HCT116 (cell line): ENCODE data around the gene SULT6B1. TPM values are rescaled to one million over a fixed set of nuclear protein-coding genes. Genes with fewer than 3 reads are reported as not detected.
A peak's percentile ranks its signal among the peaks of the same experiment; 100 is the strongest.

Experiments
- ATAC-seq: fragments of 200-7000 bp; cut with Tn5 transposase; 2 replicates; pipeline ENCODE4 v1.9.1; 2020; ENCODE audit warnings: mild to moderate bottlenecking, moderate library complexity
- BruUV-seq: library from RNA; stranded (reverse); fragments of 400-500 nt; replicated peaks from 2 replicates; lab custom pipeline; 2021; lab: Mats Ljungman, UMichigan
- CTCF ChIA-PET: fragments of 300-600 bp; sonication (Branson Sonifier 250); formaldehyde crosslinking; loops from one replicate; lab custom pipeline; 2021; ENCODE audit warnings: antibody characterized with exemption; lab: Charles Lee
- POLR2A ChIA-PET: fragments of 300-600, 350-600 bp; sonication (Branson Sonifier 250); formaldehyde crosslinking; loops from one replicate; lab custom pipeline; 2021; ENCODE audit warnings: antibody characterized with exemption; lab: Charles Lee
- RAD21 ChIA-PET, 2 experiments: fragments of 300-600 bp; sonication (Branson Sonifier 250); formaldehyde crosslinking; loops; one replicate each; lab custom pipeline; 2023; ENCODE audit warnings: low total read pairs in 2 of 2; ENCODE audit not compliant: uncharacterized antibody in 2 of 2, unreplicated experiment in 2 of 2, low non-redundant PET in 1 of 2; lab: Charles Lee
- DNase-seq: peaks from one replicate; pipeline ENCODE4 v3.0.0-alpha.2; 2010; ENCODE audit warnings: low read depth, low spot score
- H2AFZ ChIP-seq: fragments of 200-600 bp; shearing (Covaris generic), sonication (generic); 2 replicates; pipeline ENCODE4 v1.6.1; 2017; ENCODE audit warnings: low read depth, mixed run types, mixed read lengths, antibody characterized with exemption, low read length; ENCODE audit not compliant: poor library complexity, severe bottlenecking
- H3K27ac ChIP-seq: 2 replicates; pipeline ENCODE4 v1.5.1; 2012; ENCODE audit warnings: low read depth, low read length
- H3K27me3 ChIP-seq: fragments of 200-600 bp; sonication (generic); 2 replicates; pipeline ENCODE4 v1.6.1; 2016; ENCODE audit warnings: mixed run types, low read length, mixed read lengths; ENCODE audit not compliant: insufficient read depth
- H3K36me3 ChIP-seq, 2 experiments: fragments of 200-500 bp in 1 of 2; fragments of 200-600 bp in 1 of 2; sonication (Bioruptor generic) in 1 of 2; sonication (generic) in 1 of 2; 2 replicates each; pipeline versions ENCODE4 v1.5.1 to v1.6.1; 2014 to 2016; ENCODE audit warnings: low read length in 2 of 2, inconsistent platforms in 1 of 2, mixed read lengths in 1 of 2, mixed run types in 1 of 2; ENCODE audit not compliant: insufficient read depth in 2 of 2, control insufficient read depth in 1 of 2
- H3K4me1 ChIP-seq, 2 experiments: fragments of 200-600 bp in 1 of 2; sonication (generic) in 1 of 2; 2 replicates each; pipeline versions ENCODE4 v1.5.1 to v1.6.1; 2012 to 2017; ENCODE audit warnings: low read length in 2 of 2, inconsistent platforms in 1 of 2, mild to moderate bottlenecking in 1 of 2, mixed read lengths in 1 of 2, mixed run types in 1 of 2, moderate library complexity in 1 of 2; ENCODE audit not compliant: insufficient read depth in 2 of 2, control insufficient read depth in 1 of 2
- H3K4me2 ChIP-seq: fragments of 200-600 bp; sonication (generic); 2 replicates; pipeline ENCODE4 v1.6.1; 2017; ENCODE audit warnings: mixed run types, low read length, mixed read lengths
- H3K4me3 ChIP-seq, 2 experiments: fragments of 200-600 bp in 1 of 2; sonication (generic) in 1 of 2; replicated peaks in 1 of 2; 2 replicates each; pipeline ENCODE4 v1.5.1; 2011 to 2016; ENCODE audit warnings: low read length in 2 of 2, control low read depth in 1 of 2, low read depth in 1 of 2, mild to moderate bottlenecking in 1 of 2, mixed read lengths in 1 of 2, mixed run types in 1 of 2
- H3K79me2 ChIP-seq: fragments of 200-600 bp; sonication (generic); 2 replicates; pipeline ENCODE4 v1.6.1; 2017; ENCODE audit warnings: mild to moderate bottlenecking, mixed run types, low read length, moderate library complexity, mixed read lengths; ENCODE audit not compliant: insufficient read depth
- H3K9ac ChIP-seq: fragments of 200-600 bp; sonication (generic); 2 replicates; pipeline ENCODE4 v1.6.1; 2016; ENCODE audit warnings: low read length, mixed read lengths
- H3K9me2 ChIP-seq: fragments of 200-600 bp; sonication (generic), shearing (Covaris generic); 2 replicates; pipeline ENCODE4 v1.6.1; 2017; ENCODE audit warnings: mixed run types, mild to moderate bottlenecking, moderate library complexity; ENCODE audit not compliant: insufficient read depth
- H3K9me3 ChIP-seq, 2 experiments: fragments of 200-500 bp in 1 of 2; fragments of 200-600 bp in 1 of 2; sonication (Bioruptor generic) in 1 of 2; sonication (generic) in 1 of 2; 2 replicates each; pipeline ENCODE4 v1.6.1; 2014 to 2017; ENCODE audit warnings: low read length in 2 of 2, mixed read lengths in 2 of 2, inconsistent platforms in 1 of 2, low read depth in 1 of 2, mild to moderate bottlenecking in 1 of 2, mixed run types in 1 of 2, moderate library complexity in 1 of 2; ENCODE audit not compliant: control insufficient read depth in 1 of 2, insufficient read depth in 1 of 2
- H4K20me1 ChIP-seq: fragments of 200-600 bp; sonication (generic), shearing (Covaris generic); 2 replicates; pipeline ENCODE4 v1.6.1; 2017; ENCODE audit warnings: mixed run types, mild to moderate bottlenecking, moderate library complexity; ENCODE audit not compliant: insufficient read depth
- CBX3 ChIP-seq: IDR thresholded peaks from 2 replicates; pipeline ENCODE4 v1.6.1; 2012; ENCODE audit warnings: low read depth
- CEBPB ChIP-seq: IDR thresholded peaks from 2 replicates; pipeline ENCODE4 v1.6.1; 2012; ENCODE audit warnings: low read depth
- EZH2 ChIP-seq: fragments of 200-600 bp; sonication (generic); IDR thresholded peaks from 2 replicates; pipeline ENCODE4 v1.6.1; 2017; ENCODE audit warnings: antibody characterized with exemption, mixed run types
- JUND ChIP-seq: IDR thresholded peaks from 2 replicates; pipeline ENCODE4 v1.6.1; 2012
- POLR2AphosphoS5 ChIP-seq: IDR thresholded peaks from 2 replicates; pipeline ENCODE4 v1.6.1; 2011; ENCODE audit warnings: mild to moderate bottlenecking, low read depth, low read length, moderate library complexity
- RAD21 ChIP-seq: IDR thresholded peaks from 2 replicates; pipeline ENCODE4 v1.6.1; 2012; ENCODE audit warnings: low read depth, mild to moderate bottlenecking
- SIN3A ChIP-seq: IDR thresholded peaks from 2 replicates; pipeline ENCODE4 v1.6.1; 2012; ENCODE audit warnings: low read depth
- ZFX ChIP-seq: fragments of 450-650 bp; IDR thresholded peaks from 2 replicates; pipeline ENCODE4 v1.6.1; 2017
- ZNF274 ChIP-seq: fragments of 200-500 bp; sonication (Bioruptor generic); IDR thresholded peaks from 2 replicates; pipeline ENCODE4 v1.6.1; 2014; ENCODE audit warnings: mild to moderate bottlenecking, low read depth, low read length, inconsistent platforms
- intact Hi-C: fragments of 100-400 bp; cut with micrococcal nuclease; formaldehyde crosslinking; loops from 2 replicates; pipeline ENCODE4 v1.10.0; 2022
- total RNA-seq: library from RNA; stranded (reverse); gene quantifications from one replicate; pipeline ENCODE4 v1.2.1, GENCODE V29; 2021; ENCODE audit not compliant: unreplicated experiment
- TF ChIP-seq, protein P1 (sequence below): IDR thresholded peaks from 2 replicates; pipeline ENCODE4 v1.6.1; 2012
- TF ChIP-seq, protein P2 (sequence below): IDR thresholded peaks from 2 replicates; pipeline ENCODE4 v1.6.1; 2012
- TF ChIP-seq, protein P3 (sequence below), 3 experiments: fragments of 200-600 bp in 1 of 3; sonication (generic) in 1 of 3; IDR thresholded peaks in 2 of 3; conservative IDR thresholded peaks in 1 of 3; 2 replicates each; pipeline ENCODE4 v1.5.1; 2012 to 2017; ENCODE audit warnings: low read depth in 2 of 3, low read length in 2 of 3, antibody characterized with exemption in 1 of 3, borderline replicate concordance in 1 of 3, control low read depth in 1 of 3, mild to moderate bottlenecking in 1 of 3, mixed read lengths in 1 of 3, mixed run types in 1 of 3, moderate library complexity in 1 of 3; ENCODE audit not compliant: insufficient read depth in 1 of 3
- TF ChIP-seq, protein P4 (sequence below): IDR thresholded peaks from 2 replicates; pipeline ENCODE4 v1.6.1; 2011; ENCODE audit warnings: mild to moderate bottlenecking, low read length, moderate library complexity; ENCODE audit not compliant: insufficient replicate concordance; ENCODE audit errors: extremely low read depth

Gene SULT6B1
- total RNA-seq, 1 experiment from 2014 or later: not detected

DNA sequence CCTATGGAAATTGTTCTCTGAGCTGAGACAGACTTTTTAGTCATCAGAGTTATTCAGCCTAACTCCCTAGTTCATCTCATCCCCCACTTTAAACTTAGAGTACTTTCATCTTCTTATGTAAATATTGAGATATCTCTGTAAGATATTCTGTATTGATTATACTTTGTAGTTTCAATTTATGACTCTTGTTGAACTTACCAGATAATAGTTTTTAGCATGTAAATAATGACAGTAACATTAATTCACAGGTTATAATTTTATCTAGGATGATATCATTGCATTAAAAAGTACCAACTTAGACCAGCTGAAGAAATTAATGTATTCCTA lies 16.9 kb downstream of the SULT6B1 start:
- no peak overlapping the region for H3K4me3 ChIP-seq
- no peaks in the 10 kb centered on the region for H4K20me1 ChIP-seq
- H2AFZ ChIP-seq: no peak overlapping the region
- no peaks in the 10 kb centered on the region for H3K9me3 ChIP-seq
- CTCF ChIA-PET: interaction anchor here (0.5 kb wide), 1 partner anchor 133 kb away, joined by 3 read pairs; no protein-coding TSS in a partner anchor
- POLR2A ChIA-PET: no interaction called here
- ATAC-seq (no peak), DNase-seq (no peak)
- no peaks in the 10 kb centered on the region for H3K9me2 ChIP-seq
- H3K79me2 ChIP-seq: no peaks in the 10 kb centered on the region
- TF ChIP-seq ZNF274 (no peak), EZH2 (no peak), JUND (no peak), ZFX (no peak)
- TF ChIP-seq, protein P1, sequence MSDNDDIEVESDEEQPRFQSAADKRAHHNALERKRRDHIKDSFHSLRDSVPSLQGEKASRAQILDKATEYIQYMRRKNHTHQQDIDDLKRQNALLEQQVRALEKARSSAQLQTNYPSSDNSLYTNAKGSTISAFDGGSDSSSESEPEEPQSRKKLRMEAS: no peak
- TF ChIP-seq, protein P2, sequence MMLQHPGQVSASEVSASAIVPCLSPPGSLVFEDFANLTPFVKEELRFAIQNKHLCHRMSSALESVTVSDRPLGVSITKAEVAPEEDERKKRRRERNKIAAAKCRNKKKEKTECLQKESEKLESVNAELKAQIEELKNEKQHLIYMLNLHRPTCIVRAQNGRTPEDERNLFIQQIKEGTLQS: no peak
- intact Hi-C loops: no loop called here
- peaks cover 0 to 7% of the 10 kb centered on the region in 2 experiments; a peak in 3 of 4 replicates for H3K4me1 ChIP-seq
- H3K9ac ChIP-seq: no peak overlapping the region
- no peak overlapping the region for H3K27ac ChIP-seq
- H3K27me3 ChIP-seq: no peaks in the 10 kb centered on the region
- BruUV-seq: no TSS peak
- H3K36me3 ChIP-seq: no peaks in the 10 kb centered on the region
- RAD21 ChIA-PET: no interaction called here
- H3K4me2 ChIP-seq: no peak overlapping the region

DNA sequence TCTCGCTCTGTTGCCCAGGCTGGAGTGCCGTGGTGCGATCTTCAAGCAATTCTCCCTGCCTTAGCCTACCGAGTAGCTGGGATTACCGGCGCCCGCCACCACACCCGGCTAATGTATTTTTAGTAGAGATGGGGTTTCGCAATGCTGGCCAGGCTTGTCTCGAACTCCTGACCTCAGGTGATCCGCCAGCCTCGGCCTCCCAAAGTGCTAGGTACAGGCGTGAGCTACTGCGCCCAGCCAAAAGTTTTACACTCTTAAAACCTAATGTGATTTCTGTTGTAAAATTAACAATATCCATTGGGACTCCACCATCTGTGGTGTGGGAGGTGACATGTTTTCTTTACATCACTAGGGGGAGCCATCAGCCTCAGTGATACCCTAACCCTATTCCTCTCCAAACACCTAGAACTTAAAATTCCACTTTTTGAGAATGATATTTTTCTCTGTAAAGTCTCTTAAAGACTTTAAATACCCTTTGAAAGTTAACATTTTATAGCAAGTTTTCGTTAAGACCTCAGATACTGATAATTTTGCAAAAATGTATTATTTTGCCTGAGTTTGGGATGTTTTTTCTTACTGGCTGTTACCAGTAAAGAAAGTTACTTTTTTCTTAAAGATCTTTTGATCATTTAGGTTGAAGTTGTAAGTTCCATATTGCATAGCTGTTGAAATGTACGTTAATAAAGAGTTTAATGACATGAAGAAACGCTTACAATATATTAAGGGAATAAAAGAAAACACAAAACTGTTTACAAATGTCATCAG lies 20.1 kb downstream of the SULT6B1 start:
- 0 out of 2 replicates have a peak overlapping the region, but pooled peaks have one; percentile 14 for H3K27ac ChIP-seq
- H3K4me3 ChIP-seq: peak overlapping the region; percentile 22 to 42
- H4K20me1 ChIP-seq: no peaks in the 10 kb centered on the region
- CTCF ChIA-PET: interaction anchor here (1.4 to 1.6 kb wide), 3 partner anchors 10 to 228 kb away, joined by 3 to 4 read pairs (median 3); no protein-coding TSS in a partner anchor
- H3K4me1 ChIP-seq: peaks cover 0 to 7% of the 10 kb centered on the region in 2 experiments; a peak in 3 of 4 replicates
- peak; percentile 42 for DNase-seq
- peak overlapping the region; percentile 98 for H2AFZ ChIP-seq
- H3K9ac ChIP-seq: peak overlapping the region; percentile 19; the same call in 1 of the 2 replicates
- no peaks in the 10 kb centered on the region for H3K79me2 ChIP-seq
- peak; percentile 97 for ATAC-seq
- no TSS peak for BruUV-seq
- TF ChIP-seq, protein P3, sequence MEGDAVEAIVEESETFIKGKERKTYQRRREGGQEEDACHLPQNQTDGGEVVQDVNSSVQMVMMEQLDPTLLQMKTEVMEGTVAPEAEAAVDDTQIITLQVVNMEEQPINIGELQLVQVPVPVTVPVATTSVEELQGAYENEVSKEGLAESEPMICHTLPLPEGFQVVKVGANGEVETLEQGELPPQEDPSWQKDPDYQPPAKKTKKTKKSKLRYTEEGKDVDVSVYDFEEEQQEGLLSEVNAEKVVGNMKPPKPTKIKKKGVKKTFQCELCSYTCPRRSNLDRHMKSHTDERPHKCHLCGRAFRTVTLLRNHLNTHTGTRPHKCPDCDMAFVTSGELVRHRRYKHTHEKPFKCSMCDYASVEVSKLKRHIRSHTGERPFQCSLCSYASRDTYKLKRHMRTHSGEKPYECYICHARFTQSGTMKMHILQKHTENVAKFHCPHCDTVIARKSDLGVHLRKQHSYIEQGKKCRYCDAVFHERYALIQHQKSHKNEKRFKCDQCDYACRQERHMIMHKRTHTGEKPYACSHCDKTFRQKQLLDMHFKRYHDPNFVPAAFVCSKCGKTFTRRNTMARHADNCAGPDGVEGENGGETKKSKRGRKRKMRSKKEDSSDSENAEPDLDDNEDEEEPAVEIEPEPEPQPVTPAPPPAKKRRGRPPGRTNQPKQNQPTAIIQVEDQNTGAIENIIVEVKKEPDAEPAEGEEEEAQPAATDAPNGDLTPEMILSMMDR (IDR thresholded peaks at IDR 0.05 in 2 of 3, conservative IDR thresholded peaks at IDR 0.05 in 1 of 3; ENCODE audit: borderline replicate concordance in 1 of 3, insufficient read depth in 1 of 3, low read depth in 2 of 3, low read length in 2 of 3): peak; percentile 47 to 77 (median 74); a peak in 5 of 6 replicates
- no peak for TF ChIP-seq SIN3A
- TF ChIP-seq, protein P4, sequence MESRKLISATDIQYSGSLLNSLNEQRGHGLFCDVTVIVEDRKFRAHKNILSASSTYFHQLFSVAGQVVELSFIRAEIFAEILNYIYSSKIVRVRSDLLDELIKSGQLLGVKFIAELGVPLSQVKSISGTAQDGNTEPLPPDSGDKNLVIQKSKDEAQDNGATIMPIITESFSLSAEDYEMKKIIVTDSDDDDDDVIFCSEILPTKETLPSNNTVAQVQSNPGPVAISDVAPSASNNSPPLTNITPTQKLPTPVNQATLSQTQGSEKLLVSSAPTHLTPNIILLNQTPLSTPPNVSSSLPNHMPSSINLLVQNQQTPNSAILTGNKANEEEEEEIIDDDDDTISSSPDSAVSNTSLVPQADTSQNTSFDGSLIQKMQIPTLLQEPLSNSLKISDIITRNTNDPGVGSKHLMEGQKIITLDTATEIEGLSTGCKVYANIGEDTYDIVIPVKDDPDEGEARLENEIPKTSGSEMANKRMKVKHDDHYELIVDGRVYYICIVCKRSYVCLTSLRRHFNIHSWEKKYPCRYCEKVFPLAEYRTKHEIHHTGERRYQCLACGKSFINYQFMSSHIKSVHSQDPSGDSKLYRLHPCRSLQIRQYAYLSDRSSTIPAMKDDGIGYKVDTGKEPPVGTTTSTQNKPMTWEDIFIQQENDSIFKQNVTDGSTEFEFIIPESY: no peak
- TF ChIP-seq POLR2AphosphoS5: no peak
- TF ChIP-seq RAD21: peak; percentile 83
- TF ChIP-seq, protein P2: no peak
- peak; percentile 85 for TF ChIP-seq CEBPB
- TF ChIP-seq CBX3: peak; percentile 55; the same call in 1 of the 2 replicates
- H3K36me3 ChIP-seq: no peaks in the 10 kb centered on the region
- RAD21 ChIA-PET: no interaction called here
- H3K4me2 ChIP-seq: peak overlapping the region; percentile 69
- H3K9me3 ChIP-seq: peaks cover 7 to 13% of the 10 kb centered on the region in 2 experiments; a peak in 3 of 4 replicates
- no peaks in the 10 kb centered on the region for H3K27me3 ChIP-seq
- POLR2A ChIA-PET: no interaction called here
- intact Hi-C loops: no loop called here
- H3K9me2 ChIP-seq: no peaks in the 10 kb centered on the region
